ENCODE measurements around the gene SHKBP1. TPM values are rescaled to one million over a fixed set of nuclear protein-coding genes. Genes with fewer than 3 reads are reported as not detected.

Gene SHKBP1
- total and polyA plus RNA-seq, 2 of the 13 experiments (the other 11 are each of a cell fraction or from before 2014, with no cell fraction given), result 16.2 to 17.4 TPM

- Histone ChIP-seq H3K9ac (ENCODE audit: insufficient read depth, low read depth, low read length) (no peak overlapping the region), H3K79me2 (ENCODE audit: insufficient read depth, low read length) (no peaks in the 10 kb centered on the region), H3K4me2 (ENCODE audit: low read depth, low read length) (peak overlapping the region; percentile 84), H3K27me3 (ENCODE audit: control insufficient read depth in 1 of 2, insufficient read depth in 2 of 2, low read length in 2 of 2) (peaks cover 4 to 61% of the 10 kb centered on the region in 2 experiments; a peak in 4 of 5 replicates), H3K9me3 (ENCODE audit: low read length) (no peaks in the 10 kb centered on the region), H3K4me3 (replicated peaks in 1 of 3; ENCODE audit: insufficient read depth in 1 of 3, low read depth in 2 of 3, low read length in 3 of 3) (peak overlapping the region; percentile 3 to 63 (median 20); a peak in 4 of 6 replicates), H4K20me1 (ENCODE audit: insufficient read depth, low read length) (peaks cover 1% of the 10 kb centered on the region), H2AFZ (ENCODE audit: low read length) (no peak overlapping the region), H3K36me3 (replicated peaks in 1 of 2; ENCODE audit: control insufficient read depth in 1 of 2, insufficient read depth in 2 of 2, low read length in 2 of 2) (no peaks in the 10 kb centered on the region), H3K4me1 (ENCODE audit: insufficient read depth, low read length) (peaks cover 75% of the 10 kb centered on the region), H3K27ac (ENCODE audit: extremely low read length, insufficient read depth, low read length) (no peak overlapping the region)
- DNase-seq (ENCODE audit: low spot score), result no peak
- CTCF ChIA-PET (ENCODE audit: low intra/inter-chr PET ratio, low total read pairs), result interaction anchor here (6.8 kb wide), 1 partner anchor 30 kb away, joined by 37 read pairs; no protein-coding TSS in a partner anchor
- no TSS peak for BruUV-seq (replicated peaks)
- ATAC-seq, result no peak
- under 1% methylated on average over 16 of the region's 18 CpGs for WGBS (ENCODE audit: low lambda C conversion rate)
- intact Hi-C loops (cut with micrococcal nuclease; ENCODE audit: unreplicated experiment), result no loop called here
- POLR2A ChIA-PET, result interaction anchor here (0.8 to 2.7 kb wide), 13 partner anchors 9 to 256 kb away, joined by 3 to 11 read pairs (median 3); partner anchors contain the start of genes BLVRB, C19orf47, PLD3 and SERTAD1
- in situ Hi-C loops (cut with HindIII; ENCODE audit: extremely low pct_ligation_motif_present, low pct_unique_long_range_greater_than_20kb), result loop anchor here (5.0 kb wide), 1 partner anchor 72 kb away; no protein-coding TSS in a partner anchor
- FAIRE-seq, result no peak
- no peak for TF ChIP-seq SP5 (CRISPR knock-in tag; IDR thresholded peaks at IDR 0.05; ENCODE audit: borderline replicate concordance, low read depth)
- TF ChIP-seq ZNF780A (CRISPR knock-in tag; IDR thresholded peaks at IDR 0.05), result no peak
- TF ChIP-seq RXRB (CRISPR knock-in tag; IDR thresholded peaks at IDR 0.05; ENCODE audit: borderline replicate concordance), result no peak
- no peak for TF ChIP-seq EZH2 (conservative IDR thresholded peaks at IDR 0.05; ENCODE audit: low read depth, low read length)
- TF ChIP-seq KLF12 (CRISPR knock-in tag; IDR thresholded peaks at IDR 0.05; ENCODE audit: borderline replicate concordance), result no peak
- 0 out of 2 replicates have a peak, but pooled peaks have one; percentile 18 for TF ChIP-seq MEIS1 (CRISPR knock-in tag; IDR thresholded peaks at IDR 0.05; ENCODE audit: borderline replicate concordance)
- TF ChIP-seq ZNF430 (CRISPR knock-in tag; IDR thresholded peaks at IDR 0.05), result no peak
- no peak for TF ChIP-seq ZNF30 (CRISPR knock-in tag; IDR thresholded peaks at IDR 0.05)
- TF ChIP-seq ZNF232 (CRISPR knock-in tag; IDR thresholded peaks at IDR 0.05; ENCODE audit: borderline replicate concordance), result no peak
- 0 out of 2 replicates have a peak, but pooled peaks have one; percentile 33 for TF ChIP-seq PRDM15 (CRISPR knock-in tag; IDR thresholded peaks at IDR 0.05)
- TF ChIP-seq ZNF652 (CRISPR knock-in tag; IDR thresholded peaks at IDR 0.05; ENCODE audit: borderline replicate concordance, low read depth), result no peak
- no peak for TF ChIP-seq ZNF205 (CRISPR knock-in tag; IDR thresholded peaks at IDR 0.05)
- TF ChIP-seq ZNF572 (CRISPR knock-in tag; IDR thresholded peaks at IDR 0.05), result 0 out of 2 replicates have a peak, but pooled peaks have one; percentile 6
- no peak for TF ChIP-seq ATF7-NPFF (CRISPR knock-in tag; IDR thresholded peaks at IDR 0.05; ENCODE audit: low read depth)
- TF ChIP-seq ZNF513 (CRISPR knock-in tag; conservative IDR thresholded peaks at IDR 0.05), result no peak
- TF ChIP-seq ESRRA (CRISPR knock-in tag; IDR thresholded peaks at IDR 0.05; ENCODE audit: low read depth), result no peak
- TF ChIP-seq NR2C2 (CRISPR knock-in tag; IDR thresholded peaks at IDR 0.05; ENCODE audit: borderline replicate concordance), result 0 out of 2 replicates have a peak, but pooled peaks have one; percentile 2
- peak; percentile 0; the same call in 1 of the 2 replicates for TF ChIP-seq MAF1 (CRISPR knock-in tag; IDR thresholded peaks at IDR 0.05; ENCODE audit: borderline replicate concordance)
- no peak for TF ChIP-seq E2F5 (CRISPR knock-in tag; conservative IDR thresholded peaks at IDR 0.05)
- no peak for TF ChIP-seq NFKBIZ (CRISPR knock-in tag; IDR thresholded peaks at IDR 0.05)
Observed at GRCh38 chr19:40604171-40604646, 27.5 kb downstream of the SHKBP1 start.
